ENCODE results near the gene VPS37B.

Gene VPS37B

GRCh38 chr12:122891661-122892525, 4.0 kb downstream of the VPS37B start:
- Histone ChIP-seq H3K27ac (ENCODE audit: low read length) (no peak overlapping the region), H3K27me3 (ENCODE audit: control insufficient read depth in 1 of 2, insufficient read depth in 2 of 2, low read length in 2 of 2) (no peaks in the 10 kb centered on the region), H3K36me3 (ENCODE audit: control insufficient read depth in 2 of 2, insufficient read depth in 2 of 2, low read length in 2 of 2) (no peaks in the 10 kb centered on the region), H3K9me3 (ENCODE audit: control insufficient read depth in 2 of 2, low read length in 2 of 2) (no peaks in the 10 kb centered on the region), H3K4me3 (ENCODE audit: low read length in 2 of 2) (peak overlapping the region; percentile 13 to 44), H3K4me1 (ENCODE audit: control insufficient read depth, insufficient read depth, low read length) (peaks cover 49% of the 10 kb centered on the region), H3K9ac (ENCODE audit: low read length in 2 of 2) (peak overlapping the region; percentile 3 to 22)

DNA sequence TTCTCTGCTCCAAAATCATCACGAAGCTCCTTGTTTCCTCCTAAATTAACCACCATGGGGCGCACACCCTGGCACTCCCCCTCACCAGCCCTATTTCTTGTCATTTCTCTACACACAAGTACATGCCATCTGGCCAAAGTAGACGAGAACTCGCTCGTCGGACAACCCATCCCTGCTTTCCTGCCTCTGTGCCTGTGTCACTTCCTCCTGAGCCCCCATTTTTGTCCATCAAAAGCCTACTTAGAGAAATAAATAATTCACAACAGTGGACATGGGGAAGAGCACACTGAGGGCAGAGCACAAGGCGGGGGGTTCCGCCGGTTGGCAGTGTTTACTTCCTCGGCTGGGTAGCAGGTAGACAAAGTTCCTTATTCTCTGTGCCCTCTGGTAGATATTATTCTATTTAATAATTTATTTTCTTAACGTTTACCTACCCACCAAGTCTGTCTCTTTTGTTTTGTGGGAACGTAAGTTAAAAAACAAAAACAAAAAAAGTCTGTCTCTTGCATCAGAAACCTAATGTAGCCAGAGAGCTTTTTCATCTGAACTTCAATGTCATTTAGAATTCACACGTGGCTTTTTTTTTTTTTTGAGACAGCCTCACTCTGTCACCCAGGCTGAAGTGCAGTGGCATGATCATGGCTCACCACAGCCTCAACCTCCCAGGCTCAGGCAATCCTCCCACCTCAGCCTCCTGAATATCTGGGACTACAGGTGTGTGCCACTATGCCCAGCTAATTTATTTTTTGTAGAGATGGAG, 6.0 kb downstream of the VPS37B start:
- Histone ChIP-seq H3K27me3 (ENCODE audit: control insufficient read depth in 1 of 2, insufficient read depth in 2 of 2, low read length in 2 of 2) (no peaks in the 10 kb centered on the region), H3K9ac (ENCODE audit: low read length in 2 of 2) (no peak overlapping the region), H3K4me3 (ENCODE audit: low read length in 2 of 2) (no peak overlapping the region), H3K9me3 (ENCODE audit: control insufficient read depth in 2 of 2, low read length in 2 of 2) (no peaks in the 10 kb centered on the region), H3K4me1 (ENCODE audit: control insufficient read depth, insufficient read depth, low read length) (peaks cover 42% of the 10 kb centered on the region), H3K36me3 (ENCODE audit: control insufficient read depth in 2 of 2, insufficient read depth in 2 of 2, low read length in 2 of 2) (no peaks in the 10 kb centered on the region), H3K27ac (ENCODE audit: low read length) (no peak overlapping the region)

- Histone ChIP-seq H3K9ac (ENCODE audit: low read length in 2 of 2) (no peak overlapping the region), H3K9me3 (ENCODE audit: control insufficient read depth in 2 of 2, low read length in 2 of 2) (no peaks in the 10 kb centered on the region), H3K27me3 (ENCODE audit: control insufficient read depth in 1 of 2, insufficient read depth in 2 of 2, low read length in 2 of 2) (no peaks in the 10 kb centered on the region), H3K27ac (ENCODE audit: low read length) (no peak overlapping the region), H3K36me3 (ENCODE audit: control insufficient read depth in 2 of 2, insufficient read depth in 2 of 2, low read length in 2 of 2) (no peaks in the 10 kb centered on the region), H3K4me3 (ENCODE audit: low read length in 2 of 2) (peak overlapping the region in 1 of 2 donors; percentile 54), H3K4me1 (ENCODE audit: control insufficient read depth, insufficient read depth, low read length) (peaks cover 35% of the 10 kb centered on the region)
These were observed 7.6 kb downstream of the VPS37B start for GRCh38 chr12:122888232-122888752.

DNA sequence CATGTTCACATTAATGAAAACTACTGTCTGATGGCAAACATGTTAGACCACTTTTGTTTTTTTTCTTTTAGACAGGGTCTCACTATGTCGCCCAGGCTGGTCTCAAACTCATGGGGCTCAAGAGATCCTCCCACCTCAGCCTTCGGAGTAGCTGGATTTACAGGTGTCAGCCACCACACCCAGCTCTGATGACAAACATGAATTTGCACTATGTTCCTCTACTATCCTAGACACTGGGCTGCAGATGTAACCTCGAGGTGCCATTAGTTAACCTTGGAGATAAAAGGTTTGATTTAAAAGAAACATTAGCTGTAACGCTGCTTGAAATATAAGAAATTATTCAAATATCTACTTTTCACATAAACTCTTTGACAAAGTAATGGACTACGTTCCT, 8.1 kb downstream of the VPS37B start:
- Histone ChIP-seq H3K27ac (ENCODE audit: low read length) (no peak overlapping the region), H3K4me1 (ENCODE audit: control insufficient read depth, insufficient read depth, low read length) (peaks cover 35% of the 10 kb centered on the region), H3K9ac (ENCODE audit: low read length in 2 of 2) (no peak overlapping the region), H3K27me3 (ENCODE audit: control insufficient read depth in 1 of 2, insufficient read depth in 2 of 2, low read length in 2 of 2) (no peaks in the 10 kb centered on the region), H3K36me3 (ENCODE audit: control insufficient read depth in 2 of 2, insufficient read depth in 2 of 2, low read length in 2 of 2) (no peaks in the 10 kb centered on the region), H3K4me3 (ENCODE audit: low read length in 2 of 2) (no peak overlapping the region), H3K9me3 (ENCODE audit: control insufficient read depth in 2 of 2, low read length in 2 of 2) (no peaks in the 10 kb centered on the region)

- H3K9ac ChIP-seq (ENCODE audit: low read length in 2 of 2) = no peak overlapping the region
- no peak overlapping the region for H3K27ac ChIP-seq (ENCODE audit: low read length)
- H3K4me1 ChIP-seq (ENCODE audit: control insufficient read depth, insufficient read depth, low read length) = peaks cover 35% of the 10 kb centered on the region
- no peak overlapping the region for H3K4me3 ChIP-seq (ENCODE audit: low read length in 2 of 2)
- H3K9me3 ChIP-seq (ENCODE audit: control insufficient read depth in 2 of 2, low read length in 2 of 2) = no peaks in the 10 kb centered on the region
- H3K36me3 ChIP-seq (ENCODE audit: control insufficient read depth in 2 of 2, insufficient read depth in 2 of 2, low read length in 2 of 2) = no peaks in the 10 kb centered on the region
- no peaks in the 10 kb centered on the region for H3K27me3 ChIP-seq (ENCODE audit: control insufficient read depth in 1 of 2, insufficient read depth in 2 of 2, low read length in 2 of 2)
These were observed 8.8 kb downstream of the VPS37B start for GRCh38 chr12:122886851-122887818.

GRCh38 chr12:122886161-122886560, 9.8 kb downstream of the VPS37B start:
- Histone ChIP-seq H3K27ac (ENCODE audit: low read length) (no peak overlapping the region), H3K4me1 (ENCODE audit: control insufficient read depth, insufficient read depth, low read length) (peaks cover 27% of the 10 kb centered on the region), H3K4me3 (ENCODE audit: low read length in 2 of 2) (no peak overlapping the region), H3K9me3 (ENCODE audit: control insufficient read depth in 2 of 2, low read length in 2 of 2) (no peaks in the 10 kb centered on the region), H3K27me3 (ENCODE audit: control insufficient read depth in 1 of 2, insufficient read depth in 2 of 2, low read length in 2 of 2) (no peaks in the 10 kb centered on the region), H3K36me3 (ENCODE audit: control insufficient read depth in 2 of 2, insufficient read depth in 2 of 2, low read length in 2 of 2) (no peaks in the 10 kb centered on the region), H3K9ac (ENCODE audit: low read length in 2 of 2) (no peak overlapping the region)

DNA sequence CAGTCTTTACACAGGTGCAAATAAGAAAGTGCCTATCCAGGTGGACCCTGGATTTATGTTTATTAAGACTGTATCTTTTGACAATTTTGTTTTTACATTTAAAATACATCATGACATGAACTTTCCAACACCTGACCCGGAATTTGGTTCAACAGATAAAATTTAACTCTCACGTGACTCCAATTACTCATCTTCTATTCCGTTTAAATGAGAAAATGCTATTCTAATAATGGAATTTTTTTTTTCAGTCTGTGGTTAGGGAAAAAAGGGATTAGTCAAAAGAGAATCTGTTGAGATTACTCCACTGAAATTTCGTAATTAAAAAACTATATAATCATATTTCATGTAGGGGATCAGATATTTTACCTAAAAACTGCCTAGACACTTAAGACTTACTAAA, 11.1 kb downstream of the VPS37B start:
- Histone ChIP-seq H3K4me3 (ENCODE audit: low read length in 2 of 2) (no peak overlapping the region), H3K9ac (ENCODE audit: low read length in 2 of 2) (no peak overlapping the region), H3K9me3 (ENCODE audit: control insufficient read depth in 2 of 2, low read length in 2 of 2) (no peaks in the 10 kb centered on the region), H3K36me3 (ENCODE audit: control insufficient read depth in 2 of 2, insufficient read depth in 2 of 2, low read length in 2 of 2) (no peaks in the 10 kb centered on the region), H3K4me1 (ENCODE audit: control insufficient read depth, insufficient read depth, low read length) (peaks cover 31% of the 10 kb centered on the region), H3K27ac (ENCODE audit: low read length) (no peak overlapping the region), H3K27me3 (ENCODE audit: control insufficient read depth in 1 of 2, insufficient read depth in 2 of 2, low read length in 2 of 2) (no peaks in the 10 kb centered on the region)

GRCh38 chr12:122884091-122884826, 11.7 kb downstream of the VPS37B start:
- no peaks in the 10 kb centered on the region for H3K36me3 ChIP-seq (ENCODE audit: control insufficient read depth in 2 of 2, insufficient read depth in 2 of 2, low read length in 2 of 2)
- no peak overlapping the region for H3K4me3 ChIP-seq (ENCODE audit: low read length in 2 of 2)
- H3K4me1 ChIP-seq (ENCODE audit: control insufficient read depth, insufficient read depth, low read length) = peaks cover 31% of the 10 kb centered on the region
- no peaks in the 10 kb centered on the region for H3K9me3 ChIP-seq (ENCODE audit: control insufficient read depth in 2 of 2, low read length in 2 of 2)
- H3K27me3 ChIP-seq (ENCODE audit: control insufficient read depth in 1 of 2, insufficient read depth in 2 of 2, low read length in 2 of 2) = no peaks in the 10 kb centered on the region
- H3K9ac ChIP-seq (ENCODE audit: low read length in 2 of 2) = no peak overlapping the region
- H3K27ac ChIP-seq (ENCODE audit: low read length) = no peak overlapping the region

- H3K4me1 ChIP-seq (ENCODE audit: control insufficient read depth, insufficient read depth, low read length) = peaks cover 22% of the 10 kb centered on the region
- no peak overlapping the region for H3K4me3 ChIP-seq (ENCODE audit: low read length in 2 of 2)
- H3K36me3 ChIP-seq (ENCODE audit: control insufficient read depth in 2 of 2, insufficient read depth in 2 of 2, low read length in 2 of 2) = no peaks in the 10 kb centered on the region
- no peaks in the 10 kb centered on the region for H3K27me3 ChIP-seq (ENCODE audit: control insufficient read depth in 1 of 2, insufficient read depth in 2 of 2, low read length in 2 of 2)
- no peak overlapping the region for H3K27ac ChIP-seq (ENCODE audit: low read length)
- H3K9ac ChIP-seq (ENCODE audit: low read length in 2 of 2) = no peak overlapping the region
- no peaks in the 10 kb centered on the region for H3K9me3 ChIP-seq (ENCODE audit: control insufficient read depth in 2 of 2, low read length in 2 of 2)
These were observed 12.9 kb downstream of the VPS37B start for GRCh38 chr12:122882908-122883558.

Measured in stomach smooth muscle (tissue), 2 donors.